NCI-H446 (cell line): ENCODE measurements around the gene FHIT.

ENCODE experiments used
- DNase-seq, 2 experiments: peaks; one replicate each; lab custom pipeline; 2025; lab: John Stamatoyannopoulos, UW

Gene FHIT

GRCh38 chr3:60167186-60167585 lies 1084.1 kb downstream of the FHIT start:
- DNase-seq: no peak

GRCh38 chr3:60160822-60161748 lies 1090.2 kb downstream of the FHIT start:
- DNase-seq: no peak

- DNase-seq: no peak
Observed at GRCh38 chr3:60160111-60160821, 1091.0 kb downstream of the FHIT start.

- DNase-seq: no peak
Observed at GRCh38 chr3:60158035-60158434, 1093.2 kb downstream of the FHIT start.

GRCh38 chr3:60154011-60154410 lies 1097.2 kb downstream of the FHIT start:
- no peak for DNase-seq

- no peak for DNase-seq
Observed at GRCh38 chr3:60153221-60153999, 1097.8 kb downstream of the FHIT start.

- no peak for DNase-seq
Observed at GRCh38 chr3:60149501-60149900, 1101.8 kb downstream of the FHIT start.

GRCh38 chr3:60147249-60147950 lies 1103.9 kb downstream of the FHIT start:
- no peak for DNase-seq

GRCh38 chr3:60146121-60146520 lies 1105.1 kb downstream of the FHIT start:
- no peak for DNase-seq

- DNase-seq: no peak
Observed at GRCh38 chr3:60144071-60144470, 1107.2 kb downstream of the FHIT start.

- no peak for DNase-seq
Observed at GRCh38 chr3:60142009-60142408, 1109.2 kb downstream of the FHIT start.

- DNase-seq: no peak
Observed at GRCh38 chr3:60140160-60140559, 1111.1 kb downstream of the FHIT start.

- no peak for DNase-seq
Observed at GRCh38 chr3:60136601-60137000, 1114.7 kb downstream of the FHIT start.

- DNase-seq: no peak
Observed at GRCh38 chr3:60135474-60135873, 1115.8 kb downstream of the FHIT start.

- no peak for DNase-seq
Observed at GRCh38 chr3:60133269-60134162, 1117.7 kb downstream of the FHIT start.

- DNase-seq: no peak
Observed at GRCh38 chr3:60131618-60132017, 1119.6 kb downstream of the FHIT start.

- no peak for DNase-seq
Observed at GRCh38 chr3:60126511-60127304, 1124.5 kb downstream of the FHIT start.

- DNase-seq: no peak
Observed at GRCh38 chr3:60125686-60126085, 1125.6 kb downstream of the FHIT start.

- no peak for DNase-seq
Observed at GRCh38 chr3:60120245-60120644, 1131.0 kb downstream of the FHIT start.

GRCh38 chr3:60114191-60114590 lies 1137.1 kb downstream of the FHIT start:
- no peak for DNase-seq
